Measurements from ENCODE around the gene PLS1.
"Not testable (repeated sequence)": the region's sequence is repeated elsewhere in the genome, so short reads cannot be mapped to it uniquely, and the experiment has no call there.

The PLS1 gene

GRCh38 chr3:142574665-142575064 is 21.5 kb upstream of the PLS1 start:
- no peak overlapping the region for H3K27ac ChIP-seq
- TF ChIP-seq, protein P1, sequence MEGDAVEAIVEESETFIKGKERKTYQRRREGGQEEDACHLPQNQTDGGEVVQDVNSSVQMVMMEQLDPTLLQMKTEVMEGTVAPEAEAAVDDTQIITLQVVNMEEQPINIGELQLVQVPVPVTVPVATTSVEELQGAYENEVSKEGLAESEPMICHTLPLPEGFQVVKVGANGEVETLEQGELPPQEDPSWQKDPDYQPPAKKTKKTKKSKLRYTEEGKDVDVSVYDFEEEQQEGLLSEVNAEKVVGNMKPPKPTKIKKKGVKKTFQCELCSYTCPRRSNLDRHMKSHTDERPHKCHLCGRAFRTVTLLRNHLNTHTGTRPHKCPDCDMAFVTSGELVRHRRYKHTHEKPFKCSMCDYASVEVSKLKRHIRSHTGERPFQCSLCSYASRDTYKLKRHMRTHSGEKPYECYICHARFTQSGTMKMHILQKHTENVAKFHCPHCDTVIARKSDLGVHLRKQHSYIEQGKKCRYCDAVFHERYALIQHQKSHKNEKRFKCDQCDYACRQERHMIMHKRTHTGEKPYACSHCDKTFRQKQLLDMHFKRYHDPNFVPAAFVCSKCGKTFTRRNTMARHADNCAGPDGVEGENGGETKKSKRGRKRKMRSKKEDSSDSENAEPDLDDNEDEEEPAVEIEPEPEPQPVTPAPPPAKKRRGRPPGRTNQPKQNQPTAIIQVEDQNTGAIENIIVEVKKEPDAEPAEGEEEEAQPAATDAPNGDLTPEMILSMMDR (conservative IDR thresholded peaks at IDR 0.05), result no peak

GRCh38 chr3:142576792-142577191 is 19.4 kb upstream of the PLS1 start:
- TF ChIP-seq, protein P1 (conservative IDR thresholded peaks at IDR 0.05), result no peak
- no peak overlapping the region for H3K27ac ChIP-seq

DNA sequence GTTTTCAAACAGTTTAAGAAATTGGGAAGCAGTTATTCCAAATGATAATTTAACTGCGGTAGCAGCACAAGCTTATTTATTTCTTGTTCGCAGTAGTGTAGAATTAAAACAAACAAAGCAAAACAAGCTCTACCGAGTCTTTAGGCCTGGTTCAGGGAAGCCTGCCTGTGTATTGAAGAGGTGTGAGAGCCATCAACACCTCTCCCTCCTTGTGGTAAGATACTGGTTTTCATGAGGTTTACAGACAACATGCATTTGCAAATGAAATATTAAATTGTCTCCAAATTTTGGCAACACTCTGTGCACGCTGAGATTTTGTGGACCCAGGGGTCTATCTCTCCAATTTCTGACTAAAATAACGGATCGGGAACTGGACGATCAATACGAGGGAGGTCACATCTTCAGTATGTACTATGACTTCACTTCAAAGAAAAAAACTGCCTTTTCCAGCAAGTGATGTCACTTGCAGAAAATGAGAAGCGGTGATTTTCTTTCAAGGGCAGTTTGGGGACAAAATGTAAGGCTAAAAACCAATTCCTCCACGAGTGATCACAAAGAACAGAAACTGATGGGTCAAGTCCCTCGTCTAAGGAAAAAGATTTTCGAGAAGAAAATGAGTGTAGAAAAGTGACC is 18.4 kb upstream of the PLS1 start:
- TF ChIP-seq, protein P1 (conservative IDR thresholded peaks at IDR 0.05), result no peak
- peak overlapping the region; percentile 86 for H3K27ac ChIP-seq

GRCh38 chr3:142578329-142579223 is 17.6 kb upstream of the PLS1 start, which contains the start of gene ATR:
Gene ATR (minus strand): TSS chr3:142578733. CDS start chr3:142578704, 29 bp downstream.
- TF ChIP-seq, protein P1 (conservative IDR thresholded peaks at IDR 0.05), result no peak

DNA sequence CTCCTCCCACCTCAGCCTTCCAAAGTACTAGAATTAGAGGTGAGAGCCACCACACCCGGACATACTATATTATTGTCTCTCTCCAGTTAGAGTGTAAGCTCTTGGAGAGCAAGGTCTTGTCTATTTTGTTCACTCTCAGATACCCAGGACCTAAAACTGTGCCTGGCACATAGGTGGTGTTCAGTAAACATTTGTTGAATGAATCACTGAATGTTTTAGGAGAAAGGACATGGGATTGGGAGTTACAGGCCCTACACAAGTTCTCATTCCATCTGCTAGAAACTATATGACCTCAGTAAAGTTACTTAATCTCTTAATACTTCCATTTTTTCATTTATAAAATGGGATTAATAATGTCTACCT is 16.2 kb upstream of the PLS1 start:
- TF ChIP-seq, protein P1 (conservative IDR thresholded peaks at IDR 0.05), result no peak
- H3K27ac ChIP-seq, result peak overlapping the region; percentile 86; the same call in 1 of the 2 replicates

More at GRCh38 chr3:142578329-142579223, 17.6 kb upstream of the PLS1 start, which contains the start of gene ATR:
- H3K27ac ChIP-seq, result peak within 1 kb of the TSS; percentile 86

DNA sequence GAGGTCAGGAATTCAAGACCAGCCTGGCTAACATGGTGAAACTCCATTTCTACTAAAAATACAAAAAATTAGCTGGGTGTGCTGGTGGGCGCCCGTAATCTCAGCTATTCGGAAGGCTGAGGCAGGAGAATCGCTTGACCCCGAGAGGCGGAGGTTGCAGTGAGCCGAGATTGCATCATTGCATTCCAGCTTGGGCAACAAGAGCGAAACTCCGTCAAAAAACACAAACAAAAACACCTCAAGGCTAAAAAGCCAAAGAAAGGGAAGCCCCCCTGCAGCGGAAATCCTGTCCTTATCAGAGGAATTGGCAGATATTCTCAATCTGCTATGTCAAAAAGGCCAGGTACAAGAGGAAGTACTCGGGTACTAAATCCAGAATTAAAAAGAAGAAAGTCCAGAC is 15.1 kb upstream of the PLS1 start:
- H3K27ac ChIP-seq, result not testable (repeated sequence)

- H3K27ac ChIP-seq, result no peak overlapping the region
- TF ChIP-seq, protein P1 (conservative IDR thresholded peaks at IDR 0.05), result peak; percentile 86
Measured at GRCh38 chr3:142586803-142587406, 9.3 kb upstream of the PLS1 start.
